K562 (cell line): Measurements from ENCODE around the gene FOSL2. TPM values are rescaled to one million over a fixed set of nuclear protein-coding genes. Genes with fewer than 3 reads are reported as not detected.
A peak's percentile ranks its signal among the peaks of the same experiment; 100 is the strongest.

Experiments used
- ATAC-seq: fragments of 200-7000 bp; cut with Tn5 transposase; 3 replicates; pipeline ENCODE4 v1.9.1; 2020; ENCODE audit warnings: moderate library complexity
- BruUV-seq: library from RNA; stranded (reverse); fragments of 400-500 nt; replicated peaks from 2 replicates; lab custom pipeline; 2021; lab: Mats Ljungman, UMichigan
- CTCF ChIA-PET: fragments of 300-600 bp; formaldehyde crosslinking; extraction: SDS; loops from one replicate; lab custom pipeline; 2021; ENCODE audit warnings: low intra/inter-chr PET ratio; lab: Yijun Ruan, JAX
- POLR2A ChIA-PET: fragments of 300-600, 350-650 bp; sonication (Branson Sonifier 250); formaldehyde crosslinking; extraction: SDS; loops from one replicate; lab custom pipeline; 2021; ENCODE audit warnings: antibody characterized with exemption, inconsistent platforms; lab: Yijun Ruan, JAX
- DNase-seq, 4 experiments: peaks; one replicate each; pipeline versions ENCODE4 v3.0.0 to v3.0.0-alpha.2; 2011 to 2018; ENCODE audit warnings: low spot score in 3 of 4, mixed read lengths in 3 of 4; ENCODE audit errors: extremely low read depth in 1 of 4
- FAIRE-seq: peaks from 2 replicates; lab custom pipeline; 2011; peaks lifted over from hg19 to GRCh38; lab: Jason Lieb, UNC
- H2AFZ ChIP-seq: 2 replicates; pipeline ENCODE4 v1.6.0; 2011; ENCODE audit warnings: low read depth, low read length, control low read depth, inconsistent platforms
- H3K27ac ChIP-seq: fragments of 200-600 bp; 3 replicates; pipeline ENCODE4 v1.8.0; 2011; ENCODE audit warnings: low read depth, mild to moderate bottlenecking, control low read depth, inconsistent platforms, low read length, moderate library complexity, mixed read lengths; ENCODE audit errors: extremely low read depth
- H3K27me3 ChIP-seq, 2 experiments: fragments of 300-600 bp in 1 of 2; 2 replicates in 1 of 2; 3 replicates in 1 of 2; pipeline versions ENCODE4 v1.6.0 to v1.8.0; 2011; ENCODE audit warnings: inconsistent platforms in 2 of 2, low read length in 2 of 2, mild to moderate bottlenecking in 1 of 2, mixed read lengths in 1 of 2, moderate library complexity in 1 of 2; ENCODE audit not compliant: control insufficient read depth in 2 of 2, insufficient read depth in 2 of 2
- H3K36me3 ChIP-seq: fragments of 300-600 bp; 3 replicates; pipeline ENCODE4 v1.8.0; 2011; ENCODE audit warnings: mild to moderate bottlenecking, low read length, inconsistent platforms; ENCODE audit not compliant: control insufficient read depth, insufficient read depth
- H3K4me1 ChIP-seq, 2 experiments: fragments of 200-600 bp in 1 of 2; replicated peaks in 1 of 2; 2 replicates in 1 of 2; 3 replicates in 1 of 2; pipeline versions ENCODE4 v1.5.1 to v1.8.0; 2011; ENCODE audit warnings: inconsistent platforms in 2 of 2, low read length in 2 of 2, mild to moderate bottlenecking in 1 of 2, mixed read lengths in 1 of 2, moderate library complexity in 1 of 2; ENCODE audit not compliant: control insufficient read depth in 2 of 2, insufficient read depth in 2 of 2
- H3K4me2 ChIP-seq: 2 replicates; pipeline ENCODE4 v1.6.1; 2011; ENCODE audit warnings: low read length, control low read depth, inconsistent platforms, mixed read lengths; ENCODE audit not compliant: insufficient read depth
- H3K4me3 ChIP-seq: fragments of 200-600 bp; sonication (generic), shearing (Covaris generic); 2 replicates; pipeline ENCODE4 v1.5.1; 2016; ENCODE audit warnings: control low read depth, inconsistent platforms
- H3K79me2 ChIP-seq: fragments of 200-600 bp; 3 replicates; pipeline ENCODE4 v1.8.0; 2011; ENCODE audit warnings: low read length, inconsistent platforms; ENCODE audit not compliant: control insufficient read depth, insufficient read depth
- H3K9ac ChIP-seq, 2 experiments: 2 replicates each; pipeline versions ENCODE4 v1.6.0 to v1.6.1; 2011; ENCODE audit warnings: low read depth in 2 of 2, low read length in 2 of 2, control low read depth in 1 of 2, inconsistent platforms in 1 of 2, mild to moderate bottlenecking in 1 of 2, mixed read lengths in 1 of 2; ENCODE audit not compliant: insufficient read depth in 1 of 2
- H3K9me1 ChIP-seq: one replicate; pipeline ENCODE4 v1.6.0; 2011; ENCODE audit warnings: inconsistent platforms, mild to moderate bottlenecking, low read length, moderate library complexity; ENCODE audit not compliant: control insufficient read depth, insufficient read depth
- H3K9me3 ChIP-seq: replicated peaks from 2 replicates; pipeline ENCODE4 v1.5.1; 2011; ENCODE audit warnings: low read depth, low read length, inconsistent platforms; ENCODE audit not compliant: control insufficient read depth, insufficient read depth
- H4K20me1 ChIP-seq: replicated peaks from 2 replicates; pipeline ENCODE4 v1.6.1; 2011; ENCODE audit warnings: low read length, inconsistent platforms, mixed read lengths; ENCODE audit not compliant: control insufficient read depth, insufficient read depth
- BRCA1 ChIP-seq, 2 experiments: fragments of 450-650 bp in 1 of 2; sonication (generic) in 1 of 2; formaldehyde crosslinking in 1 of 2; IDR thresholded peaks; 2 replicates each; pipeline versions ENCODE4 v1.5.0 to v1.6.1; 2017 to 2020; ENCODE audit warnings: mild to moderate bottlenecking in 1 of 2, missing genetic modification reagents in 1 of 2
- CBX1 ChIP-seq: sonication (generic); IDR thresholded peaks from 2 replicates; pipeline ENCODE4 v1.6.1; 2016; ENCODE audit warnings: antibody characterized with exemption, low read depth, mild to moderate bottlenecking
- E2F8 ChIP-seq: fragments of 450-650 bp; IDR thresholded peaks from 2 replicates; pipeline ENCODE4 v1.7.1; 2018; ENCODE audit warnings: mild to moderate bottlenecking, low read depth; ENCODE audit not compliant: partially characterized antibody
- SRSF9 ChIP-seq: fragments of 200-400 bp; formaldehyde crosslinking; IDR thresholded peaks from 2 replicates; pipeline ENCODE4 v1.6.1; 2017; ENCODE audit warnings: low read depth, low read length, borderline replicate concordance
- SUPT5H ChIP-seq: fragments of 450-650 bp; IDR thresholded peaks from 2 replicates; pipeline ENCODE4 v1.6.1; 2016
- TFE3 ChIP-seq: fragments of 450-650 bp; formaldehyde crosslinking; IDR thresholded peaks from 2 replicates; pipeline ENCODE4 v1.4.0; 2020; ENCODE audit warnings: mild to moderate bottlenecking, mixed read lengths
- ZC3H4 ChIP-seq: sonication (generic); formaldehyde crosslinking; IDR thresholded peaks from 2 replicates; pipeline ENCODE4 v1.9.0; 2021; ENCODE audit warnings: missing genetic modification reagents, borderline replicate concordance
- ZFX ChIP-seq: sonication (generic); formaldehyde crosslinking; IDR thresholded peaks from 2 replicates; pipeline ENCODE4 v1.8.0; 2022; ENCODE audit warnings: mild to moderate bottlenecking, missing genetic modification reagents, moderate library complexity
- ZNF253 ChIP-seq: fragments of 250-450 bp; sonication (Bioruptor Pico); conservative IDR thresholded peaks from 2 replicates; pipeline ENCODE4 v1.6.1; 2021; ENCODE audit warnings: mild to moderate bottlenecking
- ZNF584 ChIP-seq: fragments of 200-800 bp; sonication (Bioruptor generic); IDR thresholded peaks from 2 replicates; pipeline ENCODE4 v1.6.1; 2016; ENCODE audit warnings: low read depth, mild to moderate bottlenecking, missing genetic modification characterization, missing compliant biosample characterization
- WGBS: fragments of 100-300 bp; shearing (Covaris generic); methylation state at CpG from one replicate; pipeline ENCODE4 v1.1.6; 2016; ENCODE audit warnings: low coverage, mixed read lengths; ENCODE audit not compliant: insufficient coverage; ENCODE audit errors: missing lambda C conversion rate; 5-methylcytosine and 5-hydroxymethylcytosine counted together
- in situ Hi-C: fragments of 300-500 bp; cut with MboI; formaldehyde crosslinking; loops from 4 replicates; pipeline ENCODE4 v1.15.0; 2018; ENCODE audit warnings: inconsistent platforms, mixed read lengths
- intact Hi-C: fragments of 100-400 bp; cut with micrococcal nuclease; formaldehyde crosslinking; loops from 2 replicates; pipeline ENCODE4 v1.14.2; 2022
- polyA plus RNA-seq, 8 experiments: library from polyadenylated mRNA; depleted of rRNA in 4 of 8; stranded (reverse) in 5 of 8; unstranded in 3 of 8; fragments of >200 nt; fragmentation: Nextera tagmentation in 2 of 8; fragmentation: Illumina TruSeq in 1 of 8; extraction: Ambion mirVana in 2 of 8; extraction: Trizol in 1 of 8; gene quantifications; 2 replicates each; pipeline versions ENCODE4 v1.2.1 to v1.2.3, GENCODE V29; 2011 to 2014; ENCODE audit warnings: inconsistent platforms in 1 of 8, missing spikeins in 1 of 8
- total RNA-seq, 7 experiments: library from RNA; depleted of rRNA in 6 of 7; stranded (reverse); fragments of >200 nt in 6 of 7; fragmentation: Illumina TruSeq in 2 of 7; extraction: Trizol in 2 of 7; gene quantifications; 2 replicates each; pipeline versions ENCODE4 v1.2.1 to v1.2.3, GENCODE V29; 2011 to 2021; ENCODE audit warnings: low replicate concordance in 1 of 7
- TF ChIP-seq, protein P1 (sequence below), 3 experiments: fragments of 200-800 bp in 1 of 3; fragments of 250-450 bp in 1 of 3; fragments of 450-650 bp in 1 of 3; sonication (Bioruptor Pico) in 1 of 3; sonication (Bioruptor generic) in 1 of 3; formaldehyde crosslinking in 1 of 3; IDR thresholded peaks; 2 replicates each; pipeline versions ENCODE4 v1.6.1 to v1.8.0; 2016 to 2022; ENCODE audit warnings: mild to moderate bottlenecking in 2 of 3, missing genetic modification characterization in 2 of 3, missing compliant biosample characterization in 1 of 3, moderate library complexity in 1 of 3

FOSL2 gene
- total and polyA plus RNA-seq, 9 of the 15 experiments (the other 6 are each of a cell fraction or from before 2014, with no cell fraction given), result 0.04 to 2.9 (median 0.80) TPM

GRCh38 chr2:28360058-28360717 is 32.5 kb upstream of the FOSL2 start:
- no peak overlapping the region; the same call in 1 of the 2 replicates for H3K4me2 ChIP-seq
- H3K9me1 ChIP-seq, result peaks cover 6% of the 10 kb centered on the region
- FAIRE-seq, result no peak
- no peaks in the 10 kb centered on the region for H3K9me3 ChIP-seq
- peaks cover 59 to 73% of the 10 kb centered on the region in 2 experiments for H3K4me1 ChIP-seq
- BruUV-seq, result no TSS peak
- in situ Hi-C loops, result no loop called here
- no peaks in the 10 kb centered on the region for H3K27me3 ChIP-seq
- no peak for DNase-seq
- TF ChIP-seq E2F8 (no peak), SUPT5H (no peak), ZNF253 (CRISPR knock-in tag) (no peak), BRCA1 (IDR thresholded peaks at IDR 0.05) (no peak), BRCA1 (CRISPR knock-in tag; IDR thresholded peaks at IDR 0.05) (0 out of 2 replicates have a peak, but pooled peaks have one; percentile 28), SRSF9 (no peak), ZNF584 (0 out of 2 replicates have a peak, but pooled peaks have one; percentile 21), ZC3H4 (CRISPR knock-in tag) (peak; percentile 74), TFE3 (CRISPR knock-in tag) (no peak), CBX1 (0 out of 2 replicates have a peak, but pooled peaks have one; percentile 4), ZFX (peak; percentile 33)
- TF ChIP-seq, protein P1, sequence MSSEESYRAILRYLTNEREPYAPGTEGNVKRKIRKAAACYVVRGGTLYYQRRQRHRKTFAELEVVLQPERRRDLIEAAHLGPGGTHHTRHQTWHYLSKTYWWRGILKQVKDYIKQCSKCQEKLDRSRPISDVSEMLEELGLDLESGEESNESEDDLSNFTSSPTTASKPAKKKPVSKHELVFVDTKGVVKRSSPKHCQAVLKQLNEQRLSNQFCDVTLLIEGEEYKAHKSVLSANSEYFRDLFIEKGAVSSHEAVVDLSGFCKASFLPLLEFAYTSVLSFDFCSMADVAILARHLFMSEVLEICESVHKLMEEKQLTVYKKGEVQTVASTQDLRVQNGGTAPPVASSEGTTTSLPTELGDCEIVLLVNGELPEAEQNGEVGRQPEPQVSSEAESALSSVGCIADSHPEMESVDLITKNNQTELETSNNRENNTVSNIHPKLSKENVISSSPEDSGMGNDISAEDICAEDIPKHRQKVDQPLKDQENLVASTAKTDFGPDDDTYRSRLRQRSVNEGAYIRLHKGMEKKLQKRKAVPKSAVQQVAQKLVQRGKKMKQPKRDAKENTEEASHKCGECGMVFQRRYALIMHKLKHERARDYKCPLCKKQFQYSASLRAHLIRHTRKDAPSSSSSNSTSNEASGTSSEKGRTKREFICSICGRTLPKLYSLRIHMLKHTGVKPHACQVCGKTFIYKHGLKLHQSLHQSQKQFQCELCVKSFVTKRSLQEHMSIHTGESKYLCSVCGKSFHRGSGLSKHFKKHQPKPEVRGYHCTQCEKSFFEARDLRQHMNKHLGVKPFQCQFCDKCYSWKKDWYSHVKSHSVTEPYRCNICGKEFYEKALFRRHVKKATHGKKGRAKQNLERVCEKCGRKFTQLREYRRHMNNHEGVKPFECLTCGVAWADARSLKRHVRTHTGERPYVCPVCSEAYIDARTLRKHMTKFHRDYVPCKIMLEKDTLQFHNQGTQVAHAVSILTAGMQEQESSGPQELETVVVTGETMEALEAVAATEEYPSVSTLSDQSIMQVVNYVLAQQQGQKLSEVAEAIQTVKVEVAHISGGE (CRISPR knock-in tag; IDR thresholded peaks at IDR 0.05), result no peak
- TF ChIP-seq, all 486 proteins: peak for 5
- no peaks in the 10 kb centered on the region for H3K79me2 ChIP-seq
- CTCF ChIA-PET, result no interaction called here
- WGBS, result 91% methylated on average over 14 of the region's 16 CpGs
- no peaks in the 10 kb centered on the region for H3K36me3 ChIP-seq
- H2AFZ ChIP-seq, result peak overlapping the region; percentile 59; the same call in 1 of the 2 replicates
- POLR2A ChIA-PET, result interaction anchor here (1.0 kb wide), 1 partner anchor 43 kb away, joined by 5 read pairs; no protein-coding TSS in a partner anchor
- no peak for ATAC-seq
- peak overlapping the region in 1 of 2 experiments; percentile 77; a peak in 2 of 4 replicates for H3K9ac ChIP-seq
- H3K4me3 ChIP-seq, result no peak overlapping the region
- intact Hi-C loops, result no loop called here
- H3K27ac ChIP-seq, result peak overlapping the region; percentile 74; the same call in 1 of the 3 replicates
- no peaks in the 10 kb centered on the region for H4K20me1 ChIP-seq
